GM23338 (cell line): ENCODE results near the gene CCNB1.

ENCODE experiments used
- EZH2phosphoT487 ChIP-seq: fragments of 200-600 bp; sonication (generic); IDR thresholded peaks from one replicate; pipeline ENCODE4 v1.8.1; 2018; ENCODE audit warnings: antibody characterized with exemption; ENCODE audit not compliant: unreplicated experiment
- NANOG ChIP-seq: IDR thresholded peaks from 2 replicates; pipeline ENCODE4 v1.6.1; 2016; ENCODE audit warnings: antibody characterized with exemption, borderline replicate concordance

DNA sequence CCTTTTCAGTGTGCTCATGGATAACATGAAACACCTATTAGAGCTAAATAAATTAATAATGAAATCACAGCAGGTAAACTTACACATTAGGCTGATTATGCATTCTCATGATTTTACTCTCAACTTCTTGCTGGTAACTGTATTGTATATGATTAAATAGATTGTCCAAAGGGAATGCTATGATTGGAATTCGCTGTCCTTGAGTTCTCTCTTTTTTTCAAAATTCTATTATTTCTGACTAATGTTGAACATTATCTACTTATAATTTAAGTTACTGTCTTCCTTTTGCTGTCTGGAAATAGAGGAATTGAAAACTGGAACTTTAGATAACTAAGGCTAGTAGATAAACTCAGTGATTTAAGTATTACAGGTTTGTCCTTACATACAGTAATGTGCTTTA, 35.5 kb downstream of the CCNB1 start:
- no peak for TF ChIP-seq NANOG
- TF ChIP-seq EZH2phosphoT487, result no peak
